ENCODE measurements around the gene LRRTM1. TPM values are rescaled to one million over a fixed set of nuclear protein-coding genes. Genes with fewer than 3 reads are reported as not detected.
A peak's percentile ranks its signal among the peaks of the same experiment; 100 is the strongest.

Gene LRRTM1
- total RNA-seq, 1 donor from 2014 or later: 0.98 TPM

- no peak for DNase-seq (ENCODE audit: extremely low spot score in 2 of 2)
- intact Hi-C loops (cut with DNase I): no loop called here
- TF ChIP-seq CTCF (IDR thresholded peaks at IDR 0.05) (no peak), POLR2AphosphoS5 (IDR thresholded peaks at IDR 0.05; ENCODE audit: insufficient read depth in 1 of 2, low read depth in 1 of 2) (no peak), POLR2A (IDR thresholded peaks at IDR 0.05) (no peak)
- Histone ChIP-seq H3K27ac (no peak overlapping the region), H3K36me3 (no peaks in the 10 kb centered on the region), H3K4me1 (no peaks in the 10 kb centered on the region), H3K4me3 (peak overlapping the region in 1 of 2 donors; percentile 20), H3K27me3 (no peaks in the 10 kb centered on the region), H3K9me3 (no peaks in the 10 kb centered on the region)
Measured at GRCh38 chr2:80302314-80303005, 2.1 kb downstream of the LRRTM1 start.

GRCh38 chr2:80302001-80302313 is 2.6 kb downstream of the LRRTM1 start:
- no peaks in the 10 kb centered on the region for H3K4me1 ChIP-seq
- no peaks in the 10 kb centered on the region for H3K27me3 ChIP-seq
- H3K27ac ChIP-seq: no peak overlapping the region
- no peaks in the 10 kb centered on the region for H3K36me3 ChIP-seq
- DNase-seq (ENCODE audit: extremely low spot score in 2 of 2): no peak
- H3K9me3 ChIP-seq: no peaks in the 10 kb centered on the region
- intact Hi-C loops (cut with DNase I): no loop called here
- no peak for TF ChIP-seq CTCF (IDR thresholded peaks at IDR 0.05)
- TF ChIP-seq POLR2A (IDR thresholded peaks at IDR 0.05): no peak
- no peak for TF ChIP-seq POLR2AphosphoS5 (IDR thresholded peaks at IDR 0.05; ENCODE audit: insufficient read depth in 1 of 2, low read depth in 1 of 2)
- no peak overlapping the region for H3K4me3 ChIP-seq

- Histone ChIP-seq H3K9me3 (no peaks in the 10 kb centered on the region), H3K4me1 (no peaks in the 10 kb centered on the region), H3K27ac (no peak overlapping the region), H3K36me3 (no peaks in the 10 kb centered on the region), H3K27me3 (no peaks in the 10 kb centered on the region), H3K4me3 (no peak overlapping the region)
- no peak for DNase-seq (ENCODE audit: extremely low spot score in 2 of 2)
- TF ChIP-seq CTCF (IDR thresholded peaks at IDR 0.05) (no peak), POLR2A (IDR thresholded peaks at IDR 0.05) (no peak), POLR2AphosphoS5 (IDR thresholded peaks at IDR 0.05; ENCODE audit: insufficient read depth in 1 of 2, low read depth in 1 of 2) (no peak)
- intact Hi-C loops (cut with DNase I): no loop called here
Measured at GRCh38 chr2:80300954-80301353, 3.6 kb downstream of the LRRTM1 start.

- no peak for DNase-seq (ENCODE audit: extremely low spot score in 2 of 2)
- no peaks in the 10 kb centered on the region for H3K9me3 ChIP-seq
- H3K27ac ChIP-seq: no peak overlapping the region
- no peaks in the 10 kb centered on the region for H3K27me3 ChIP-seq
- intact Hi-C loops (cut with DNase I): no loop called here
- H3K4me3 ChIP-seq: no peak overlapping the region
- TF ChIP-seq POLR2A (IDR thresholded peaks at IDR 0.05) (no peak), CTCF (IDR thresholded peaks at IDR 0.05) (no peak), POLR2AphosphoS5 (IDR thresholded peaks at IDR 0.05; ENCODE audit: insufficient read depth in 1 of 2, low read depth in 1 of 2) (no peak)
- H3K36me3 ChIP-seq: no peaks in the 10 kb centered on the region
- no peaks in the 10 kb centered on the region for H3K4me1 ChIP-seq
Measured at GRCh38 chr2:80300346-80300745, 4.2 kb downstream of the LRRTM1 start.

GRCh38 chr2:80299661-80300060 is 4.9 kb downstream of the LRRTM1 start:
- TF ChIP-seq POLR2AphosphoS5 (IDR thresholded peaks at IDR 0.05; ENCODE audit: insufficient read depth in 1 of 2, low read depth in 1 of 2) (no peak), POLR2A (IDR thresholded peaks at IDR 0.05) (no peak), CTCF (IDR thresholded peaks at IDR 0.05) (no peak)
- Histone ChIP-seq H3K9me3 (no peaks in the 10 kb centered on the region), H3K36me3 (no peaks in the 10 kb centered on the region), H3K4me3 (no peak overlapping the region), H3K27me3 (no peaks in the 10 kb centered on the region), H3K27ac (no peak overlapping the region), H3K4me1 (no peaks in the 10 kb centered on the region)
- intact Hi-C loops (cut with DNase I): no loop called here
- no peak for DNase-seq (ENCODE audit: extremely low spot score in 2 of 2)

All from vagina (tissue), 2 donors.